Subcutaneous preadipocyte (primary cell): Measurements from ENCODE around the gene OXNAD1. TPM values are rescaled to one million over a fixed set of nuclear protein-coding genes. Genes with fewer than 3 reads are reported as not detected.

ENCODE experiments used
- total RNA-seq: library from RNA; depleted of rRNA; stranded (reverse); fragments of >200 nt; gene quantifications from 2 replicates; pipeline ENCODE4 v1.2.3, GENCODE V29; 2012

OXNAD1 gene, protein sequence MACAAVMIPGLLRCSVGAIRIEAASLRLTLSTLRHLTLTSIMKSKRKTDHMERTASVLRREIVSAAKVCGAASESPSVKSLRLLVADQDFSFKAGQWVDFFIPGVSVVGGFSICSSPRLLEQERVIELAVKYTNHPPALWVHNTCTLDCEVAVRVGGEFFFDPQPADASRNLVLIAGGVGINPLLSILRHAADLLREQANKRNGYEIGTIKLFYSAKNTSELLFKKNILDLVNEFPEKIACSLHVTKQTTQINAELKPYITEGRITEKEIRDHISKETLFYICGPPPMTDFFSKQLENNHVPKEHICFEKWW
- 11.4 and 15.8 TPM in 2 replicates for total RNA-seq

GRCh38 chr3:16264708-16265454 is at the start of gene OXNAD1, which contains the start of gene DPH3:
Gene OXNAD1, plus strand, starts transcription at chr3:16265212. Its CDS starts 5,741 bp downstream, at chr3:16270953.
Gene DPH3, minus strand, starts transcription at chr3:16264943. Its CDS starts 67 bp downstream, at chr3:16264876.

Other genes starting within 250 kb of the OXNAD1 start
- gene GALNT15, start 90.5 kb upstream of the OXNAD1 start, total RNA-seq = 83.7 and 158 TPM in 2 replicates
- 16.5 and 17.6 TPM in 2 replicates for gene DPH3, start 269 bp upstream of the OXNAD1 start, total RNA-seq
- 40.4 and 55.5 TPM in 2 replicates for gene RFTN1, start 248.5 kb downstream of the OXNAD1 start, total RNA-seq